ENCODE measurements around the gene NAA50.

NAA50 gene

GRCh38 chr3:113741620-113742019, 4.4 kb downstream of the NAA50 start:
- DNase-seq, result no peak

GRCh38 chr3:113741086-113741485, 5.0 kb downstream of the NAA50 start:
- no peak for DNase-seq

- peak; percentile 44 for DNase-seq
Observed at GRCh38 chr3:113736548-113737089, 9.4 kb downstream of the NAA50 start.

GRCh38 chr3:113731694-113732093, 14.4 kb downstream of the NAA50 start:
- DNase-seq, result no peak

GRCh38 chr3:113730550-113730949, 15.5 kb downstream of the NAA50 start:
- DNase-seq, result no peak

GRCh38 chr3:113728661-113729060, 17.4 kb downstream of the NAA50 start:
- no peak for DNase-seq

GRCh38 chr3:113721636-113722035, 24.4 kb downstream of the NAA50 start:
- no peak for DNase-seq

- DNase-seq, result no peak
Observed at GRCh38 chr3:113719758-113720157, 26.3 kb downstream of the NAA50 start.

GRCh38 chr3:113719294-113719693, 26.8 kb downstream of the NAA50 start:
- no peak for DNase-seq

GRCh38 chr3:113717818-113718217, 28.2 kb downstream of the NAA50 start:
- DNase-seq, result no peak

- no peak for DNase-seq
Observed at GRCh38 chr3:113717308-113717707, 28.7 kb downstream of the NAA50 start.

GRCh38 chr3:113714702-113715101, 31.3 kb downstream of the NAA50 start:
- DNase-seq, result no peak

GRCh38 chr3:113712129-113712528, 33.9 kb downstream of the NAA50 start:
- DNase-seq, result no peak

GRCh38 chr3:113707835-113708234, 38.2 kb downstream of the NAA50 start:
- DNase-seq, result no peak

- no peak for DNase-seq
Observed at GRCh38 chr3:113698956-113699355, 47.1 kb downstream of the NAA50 start.

- DNase-seq, result no peak
Observed at GRCh38 chr3:113698213-113698742, 47.8 kb downstream of the NAA50 start.

GRCh38 chr3:113697500-113698090, 48.5 kb downstream of the NAA50 start:
- no peak for DNase-seq

GRCh38 chr3:113696658-113697499, 49.2 kb downstream of the NAA50 start:
- peak; percentile 98 for DNase-seq

- peak; percentile 36 for DNase-seq
Observed at GRCh38 chr3:113695786-113696645, 50.0 kb downstream of the NAA50 start, which contains the start of gene USF3. Gene USF3 (minus strand): TSS chr3:113696642. CDS start chr3:113674878, 21,764 bp downstream.

- DNase-seq, result no peak
Observed at GRCh38 chr3:113695431-113695785, 50.6 kb downstream of the NAA50 start.

- DNase-seq, result no peak
Observed at GRCh38 chr3:113690482-113690881, 55.6 kb downstream of the NAA50 start.

GRCh38 chr3:113685956-113686721, 59.9 kb downstream of the NAA50 start:
- DNase-seq, result no peak

All from NCI-H2107 (cell line).